NCI-H2196 treated with DMSO at 0.1 percent for 48 hours (cell line): ENCODE data around the gene USP11.

Experiments used
- DNase-seq: peaks from one replicate; lab custom pipeline; 2025; ENCODE audit not compliant: unreplicated experiment; lab: John Stamatoyannopoulos, UW

USP11 gene

DNA sequence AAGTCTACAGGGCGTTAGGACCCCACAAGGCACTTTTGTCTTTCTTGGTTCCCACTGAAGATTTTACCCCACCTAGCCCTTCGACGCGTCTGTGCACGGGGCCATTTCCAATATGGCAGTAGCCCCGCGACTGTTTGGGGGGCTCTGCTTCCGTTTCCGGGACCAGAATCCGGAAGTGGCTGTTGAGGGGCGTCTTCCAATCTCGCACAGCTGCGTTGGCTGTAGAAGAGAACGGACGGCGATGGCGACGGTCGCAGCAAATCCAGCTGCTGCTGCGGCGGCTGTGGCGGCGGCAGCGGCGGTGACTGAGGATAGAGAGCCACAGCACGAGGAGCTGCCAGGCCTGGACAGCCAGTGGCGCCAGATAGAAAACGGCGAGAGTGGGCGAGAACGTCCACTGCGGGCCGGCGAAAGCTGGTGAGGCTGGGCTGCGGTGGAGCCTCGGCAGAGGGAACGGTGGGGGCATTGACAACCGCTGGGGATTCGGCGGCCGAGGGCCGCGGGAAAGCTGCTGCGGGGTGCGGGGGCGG lies at the start of gene USP11:
Gene USP11 (plus strand): TSS at position 207 of the 530 bp plus-strand sequence. CDS start 35 bp downstream, at position 242.
- DNase-seq = no peak

DNA sequence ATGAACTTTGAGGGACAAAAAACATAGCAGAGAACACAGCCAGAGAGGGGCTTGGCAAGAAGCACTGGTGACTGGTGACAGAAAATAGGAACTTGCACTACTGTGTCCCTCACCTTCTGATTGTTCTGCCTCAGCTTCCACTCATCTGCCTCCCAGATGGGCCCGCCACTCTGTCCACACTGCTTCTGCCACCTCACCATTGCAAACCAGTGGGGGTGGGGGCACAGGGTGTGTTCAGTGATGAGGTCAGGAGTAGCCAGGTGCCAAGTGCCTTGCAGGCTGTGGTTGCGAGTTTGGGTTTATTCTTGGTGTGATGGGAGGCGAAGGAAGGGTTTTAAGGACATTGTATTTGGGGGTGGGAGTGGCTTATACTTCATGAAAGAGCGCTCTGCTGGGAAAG lies 48.3 kb upstream of the USP11 start:
- DNase-seq = no peak

DNA sequence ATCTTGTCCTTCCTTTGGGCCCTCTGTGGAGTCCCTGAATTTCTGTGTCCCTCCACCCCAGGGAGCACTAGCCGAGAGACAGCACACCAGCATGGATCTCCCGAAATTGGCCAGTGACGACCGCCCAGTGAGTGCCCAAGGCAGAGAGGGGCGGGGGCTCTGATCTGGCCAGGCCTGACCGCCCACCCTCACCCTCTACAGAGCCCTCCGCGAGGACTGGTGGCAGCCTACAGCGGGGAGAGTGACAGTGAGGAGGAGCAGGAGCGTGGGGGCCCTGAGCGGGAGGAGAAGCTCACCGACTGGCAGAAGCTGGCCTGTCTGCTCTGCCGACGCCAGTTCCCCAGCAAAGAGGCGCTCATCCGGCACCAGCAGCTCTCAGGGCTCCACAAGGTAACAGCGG lies 47.6 kb upstream of the USP11 start:
- DNase-seq = no peak

DNA sequence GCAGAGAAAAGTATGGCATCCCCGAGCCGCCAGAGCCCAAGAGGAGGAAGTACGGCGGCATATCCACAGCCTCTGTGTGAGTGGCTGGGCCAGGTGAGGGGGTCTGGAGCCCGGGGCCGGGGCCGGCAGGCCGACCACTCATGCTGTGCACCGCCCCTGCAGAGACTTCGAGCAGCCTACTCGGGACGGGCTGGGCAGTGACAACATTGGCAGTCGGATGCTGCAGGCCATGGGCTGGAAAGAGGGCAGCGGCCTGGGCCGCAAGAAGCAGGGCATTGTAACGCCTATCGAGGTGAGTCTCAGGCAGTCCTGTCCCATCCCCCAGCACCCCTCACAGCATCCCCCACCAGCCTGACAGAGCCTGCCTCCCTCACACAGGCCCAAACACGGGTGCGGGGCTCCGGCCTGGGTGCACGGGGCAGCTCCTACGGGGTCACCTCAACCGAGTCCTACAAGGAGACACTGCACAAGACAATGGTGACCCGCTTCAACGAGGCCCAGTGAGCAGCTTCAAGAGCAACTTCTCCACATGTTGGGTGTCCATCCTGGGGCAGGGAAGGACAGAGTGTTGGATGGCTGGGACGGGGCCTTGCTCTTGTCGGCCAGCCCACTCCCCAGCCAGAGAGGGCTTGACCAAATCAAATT lies 46.6 kb upstream of the USP11 start:
- DNase-seq = no peak

DNA sequence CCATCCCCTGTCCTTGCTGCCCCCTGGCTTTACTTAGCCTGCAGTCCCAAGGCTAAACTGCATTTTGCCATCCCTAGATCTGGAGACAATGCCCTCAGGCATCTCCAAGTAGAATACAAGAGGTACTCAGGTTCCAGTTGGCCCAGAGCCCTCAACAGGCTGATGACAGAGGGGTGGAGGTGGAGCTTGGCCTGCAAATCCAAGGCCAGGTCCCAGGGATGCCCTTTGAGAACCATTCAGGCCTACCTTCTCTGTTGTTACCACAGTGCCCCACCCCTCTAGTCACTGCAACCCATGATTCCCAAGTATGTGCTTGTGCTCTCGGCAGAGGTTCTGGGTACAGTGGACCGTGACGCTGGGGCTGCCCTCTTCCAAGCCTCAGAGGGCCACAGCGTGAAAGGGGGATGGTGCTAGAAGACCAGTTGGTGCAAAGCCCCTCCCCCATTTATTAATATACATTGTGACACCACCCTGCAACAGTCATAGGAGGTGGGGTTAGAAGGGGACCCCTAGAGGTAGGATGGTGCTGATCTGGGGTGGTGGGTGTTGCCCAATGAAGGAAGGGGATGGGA lies 45.6 kb upstream of the USP11 start:
- peak; percentile 15 for DNase-seq

DNA sequence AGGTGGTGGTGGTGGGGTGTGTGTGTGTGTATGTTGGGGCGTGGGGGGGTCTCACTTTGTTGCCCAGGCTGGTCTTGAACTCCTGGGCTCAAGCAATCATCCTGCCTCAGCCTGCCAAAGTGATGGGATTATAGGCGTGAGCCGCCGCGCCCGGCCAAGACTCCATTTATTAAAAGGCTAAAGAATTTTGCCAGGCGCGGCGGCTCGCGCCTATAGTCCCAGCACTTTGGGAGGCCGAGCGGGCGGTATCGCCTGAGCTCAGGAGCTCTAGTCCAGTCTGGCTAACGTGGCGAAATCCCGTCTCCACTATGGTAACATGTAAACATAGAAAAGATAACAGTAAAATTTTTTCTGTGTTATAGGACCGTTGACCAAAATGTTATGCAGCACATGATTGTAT lies 42.9 kb upstream of the USP11 start:
- no peak for DNase-seq

DNA sequence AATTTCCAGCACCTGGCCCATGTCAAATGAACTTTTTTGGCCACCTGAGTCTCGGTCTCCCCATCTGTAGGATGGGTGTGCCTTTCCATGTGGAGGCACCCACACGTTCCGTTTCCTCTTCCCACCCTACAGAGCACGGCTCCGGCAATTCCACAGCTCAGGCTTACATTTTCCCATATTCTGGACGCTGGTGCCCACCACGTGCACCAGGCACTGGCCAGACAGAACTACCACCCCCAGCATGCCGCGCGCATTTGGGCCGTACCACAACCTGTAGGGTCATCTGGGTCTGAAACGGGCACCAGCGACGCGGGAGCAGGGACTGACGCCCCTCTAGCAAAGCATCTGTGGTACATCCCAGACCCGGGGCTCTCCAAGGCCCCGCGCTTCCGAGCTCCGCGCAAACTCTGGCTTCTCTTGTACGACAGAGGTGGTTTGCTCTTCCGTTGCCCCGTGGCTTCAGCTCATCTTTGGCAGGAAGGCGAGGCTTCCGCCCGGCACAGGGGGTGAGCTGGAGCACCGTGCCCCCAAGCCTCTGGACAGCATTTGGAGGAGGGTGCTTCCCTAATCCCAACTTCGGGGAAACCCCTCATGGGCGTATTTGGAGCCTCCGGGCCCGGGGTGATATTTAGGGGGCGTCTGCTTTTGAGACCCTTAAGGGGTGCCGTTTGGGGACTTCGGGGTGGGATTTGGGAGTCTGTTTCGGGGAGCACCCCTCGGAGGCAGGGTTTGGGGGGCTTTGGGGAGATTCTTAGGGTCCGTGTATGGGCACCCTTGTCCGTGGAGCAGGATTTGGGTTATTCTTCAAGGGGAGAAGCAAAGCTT lies 42.2 kb upstream of the USP11 start:
- peak; percentile 74 for DNase-seq

DNA sequence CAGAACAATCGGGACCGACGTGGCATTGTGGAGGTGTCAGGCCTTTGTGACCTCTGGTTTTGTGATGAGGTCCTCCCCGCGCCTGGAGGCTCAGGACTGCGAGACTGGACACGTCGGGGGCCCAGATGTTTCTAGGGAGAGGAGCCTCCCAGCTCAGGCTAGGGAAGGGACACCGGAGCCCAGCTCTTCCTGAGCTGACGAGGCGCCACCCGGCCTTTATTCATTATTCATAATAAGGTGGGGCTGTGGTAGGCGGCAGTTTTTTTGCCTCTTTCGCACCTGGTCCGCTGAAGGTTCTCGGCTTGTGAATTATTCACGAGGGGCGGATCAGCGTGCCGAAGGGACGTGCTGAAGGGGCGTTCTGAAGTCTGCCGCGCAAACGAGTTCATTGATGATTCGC lies 41.5 kb upstream of the USP11 start:
- no peak for DNase-seq

DNA sequence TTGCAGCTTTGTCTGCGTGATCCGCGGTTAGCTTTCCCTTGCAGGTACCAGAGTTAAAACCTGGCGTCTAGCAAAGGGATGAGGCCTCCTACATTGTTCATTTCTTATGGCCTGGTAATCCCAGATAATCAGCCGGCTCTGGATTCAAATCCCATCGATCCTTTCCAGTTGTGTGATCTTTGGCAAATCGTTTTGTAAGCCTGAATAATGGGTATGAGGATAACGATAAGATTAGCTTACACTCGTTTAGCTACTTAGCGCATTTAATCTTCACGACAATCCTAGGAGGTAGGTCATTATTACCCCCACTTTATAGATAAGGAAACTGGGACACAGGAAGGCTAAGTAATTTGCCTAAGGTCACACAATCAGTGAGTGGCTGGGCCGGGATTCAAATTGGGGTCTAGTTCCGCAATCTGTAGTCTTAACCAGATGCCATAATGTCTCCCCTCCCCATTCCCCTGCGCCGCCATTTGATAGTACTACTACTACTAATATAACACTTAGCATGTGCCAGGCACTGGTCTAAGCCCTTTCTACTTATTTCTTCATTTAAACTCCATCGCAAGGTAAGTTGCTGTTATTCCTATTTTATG lies 40.9 kb upstream of the USP11 start:
- no peak for DNase-seq

DNA sequence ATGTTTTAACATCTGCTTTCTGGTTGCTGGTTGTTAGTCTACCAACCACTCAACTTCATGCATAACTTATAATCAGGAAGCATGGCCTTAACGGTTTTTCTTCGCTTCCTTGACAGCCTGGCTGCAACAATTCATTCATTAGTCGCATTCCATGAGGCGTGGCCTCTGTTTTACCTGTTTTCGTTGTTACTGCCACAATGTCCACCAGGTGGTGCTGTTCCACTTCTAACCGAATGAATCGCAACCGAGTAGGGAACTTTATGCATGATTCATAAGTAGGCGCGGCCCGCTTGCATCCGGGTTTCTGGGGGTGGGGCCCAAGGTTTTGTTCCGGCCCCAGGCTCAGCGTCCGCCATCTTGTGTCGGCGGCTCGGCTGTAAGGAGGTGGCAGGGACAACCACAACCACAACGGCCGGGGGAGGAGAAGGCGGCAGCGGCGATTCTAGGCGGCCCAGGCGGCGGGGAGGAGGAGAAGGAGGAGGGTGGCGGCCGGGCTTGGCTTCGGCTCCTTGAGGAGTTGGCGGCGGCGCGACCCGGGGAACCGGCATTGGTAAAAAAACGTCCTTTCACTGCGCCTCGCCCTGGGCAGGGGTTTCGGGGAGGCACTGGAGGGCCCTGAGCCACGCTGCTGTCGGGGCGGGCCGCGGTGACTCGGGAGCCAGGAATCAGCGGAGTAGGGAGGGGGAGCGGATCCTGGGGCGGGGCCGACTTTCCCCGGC lies 39.2 kb upstream of the USP11 start, which contains the start of gene UBA1:
Gene UBA1 (plus strand): TSS at position 355 of the 719 bp plus-strand sequence. CDS start 4,974 bp downstream, outside the sequence.
- peak; percentile 78 for DNase-seq

DNA sequence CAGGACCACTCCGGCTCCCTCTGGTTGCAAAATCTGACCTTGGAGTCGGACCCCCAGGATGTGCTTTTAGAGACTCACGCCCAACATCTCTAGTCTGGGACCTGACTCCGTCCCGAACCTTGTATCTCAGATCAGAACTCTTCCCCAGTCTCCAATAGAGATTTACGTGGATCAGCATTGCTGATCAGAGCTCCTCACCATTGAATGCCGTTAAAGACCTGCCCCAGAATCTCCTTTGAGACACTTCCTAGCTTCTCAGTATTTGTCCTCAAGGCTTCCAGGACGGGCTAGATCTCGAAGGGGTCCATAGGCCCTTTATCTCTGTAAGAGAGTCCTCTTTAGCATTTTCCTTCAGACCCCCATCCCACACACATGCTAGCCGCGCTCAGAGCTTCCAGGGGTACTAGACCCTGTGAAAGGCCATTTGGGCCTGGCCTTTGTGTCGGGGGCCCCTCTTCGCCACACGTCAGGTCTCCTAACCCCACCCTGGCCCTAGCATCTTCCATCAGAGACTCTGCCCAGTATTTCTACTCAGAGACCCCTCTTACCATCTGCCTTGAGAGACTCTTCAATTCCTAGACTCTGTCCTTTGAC lies 38.5 kb upstream of the USP11 start:
- DNase-seq = no peak

DNA sequence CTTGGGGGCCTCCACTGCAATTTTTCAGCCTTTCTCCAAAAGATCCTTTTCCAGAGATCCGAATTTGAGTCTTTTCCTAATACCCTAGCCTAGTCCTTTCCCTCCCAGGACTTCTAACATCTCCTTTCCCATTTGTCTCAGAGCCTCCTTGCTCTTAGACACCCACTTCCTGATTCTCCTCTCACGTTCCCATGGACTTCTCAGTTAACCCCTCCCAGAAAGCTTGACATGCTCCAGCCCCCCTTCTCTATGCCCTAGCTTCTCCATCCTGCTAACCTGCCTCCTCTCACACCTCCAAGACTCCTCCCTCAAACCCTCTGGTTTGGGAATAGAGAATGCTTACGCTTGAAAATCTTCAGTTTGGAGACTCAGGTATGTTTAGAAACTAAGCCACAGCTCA lies 36.7 kb upstream of the USP11 start:
- DNase-seq = no peak

DNA sequence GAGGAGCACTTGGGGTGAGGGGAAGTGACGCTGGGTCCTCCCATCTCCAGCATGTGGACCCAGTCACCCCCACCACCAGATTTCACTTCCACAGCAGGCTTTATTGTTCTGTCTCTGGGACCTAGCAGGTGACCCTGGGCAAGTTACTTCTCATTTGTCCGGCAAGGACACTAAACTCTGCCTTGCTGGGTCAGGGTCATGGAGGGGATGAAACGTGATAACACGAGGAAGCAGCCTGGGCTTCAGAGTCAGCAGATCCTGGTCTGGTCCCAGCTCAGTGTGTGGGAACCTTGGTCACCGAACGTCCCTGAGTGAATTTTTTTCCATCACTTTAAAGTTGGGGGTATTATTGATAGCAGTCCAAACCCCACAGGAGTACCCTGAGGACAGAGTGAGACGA lies 35.3 kb upstream of the USP11 start:
- no peak for DNase-seq

DNA sequence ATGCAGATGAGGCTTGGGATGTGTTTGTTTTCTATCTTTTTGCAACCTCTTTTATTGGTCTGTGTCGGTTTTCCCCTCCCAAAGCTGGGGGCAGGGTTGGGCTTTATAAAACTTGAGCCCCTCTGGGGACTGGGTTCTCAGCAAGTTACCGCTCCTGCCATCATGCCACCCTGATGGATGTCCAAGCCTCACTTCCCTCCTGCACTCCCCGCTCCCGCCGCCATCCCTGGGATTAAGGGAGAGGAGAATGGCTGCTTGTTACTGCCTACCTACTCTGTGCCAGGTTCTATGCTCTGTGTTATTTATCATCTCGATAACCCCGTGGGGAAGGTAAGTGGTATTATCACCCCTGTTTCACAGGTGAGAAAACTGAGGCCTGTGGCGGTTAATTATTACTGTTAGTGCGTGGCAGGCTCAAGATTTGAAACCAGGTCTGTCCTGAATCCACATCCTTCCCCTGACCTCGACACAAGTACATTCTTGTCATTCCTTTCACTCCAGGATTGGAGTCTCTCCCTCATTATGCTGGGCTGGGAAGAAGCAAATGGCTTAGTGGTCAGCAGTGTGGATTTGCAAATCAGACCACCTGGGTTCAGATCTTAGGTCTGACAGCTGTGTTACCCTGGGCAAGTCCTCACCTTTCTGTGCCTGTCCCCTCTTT lies 34.7 kb upstream of the USP11 start:
- DNase-seq = no peak

DNA sequence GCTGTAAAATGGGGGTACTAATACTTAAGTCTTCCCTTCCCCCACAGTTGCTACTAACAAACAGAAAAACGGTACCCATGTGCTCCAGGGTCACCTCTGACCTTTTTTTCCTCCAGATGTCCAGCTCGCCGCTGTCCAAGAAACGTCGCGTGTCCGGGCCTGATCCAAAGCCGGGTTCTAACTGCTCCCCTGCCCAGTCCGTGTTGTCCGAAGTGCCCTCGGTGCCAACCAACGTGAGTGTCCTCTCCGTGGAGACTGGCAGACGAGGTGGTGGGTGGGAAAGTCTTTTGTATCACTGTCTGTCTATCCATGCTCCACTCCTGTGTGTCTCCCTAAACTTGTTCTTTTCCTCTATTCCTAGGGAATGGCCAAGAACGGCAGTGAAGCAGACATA lies 34.1 kb upstream of the USP11 start:
- DNase-seq = no peak

DNA sequence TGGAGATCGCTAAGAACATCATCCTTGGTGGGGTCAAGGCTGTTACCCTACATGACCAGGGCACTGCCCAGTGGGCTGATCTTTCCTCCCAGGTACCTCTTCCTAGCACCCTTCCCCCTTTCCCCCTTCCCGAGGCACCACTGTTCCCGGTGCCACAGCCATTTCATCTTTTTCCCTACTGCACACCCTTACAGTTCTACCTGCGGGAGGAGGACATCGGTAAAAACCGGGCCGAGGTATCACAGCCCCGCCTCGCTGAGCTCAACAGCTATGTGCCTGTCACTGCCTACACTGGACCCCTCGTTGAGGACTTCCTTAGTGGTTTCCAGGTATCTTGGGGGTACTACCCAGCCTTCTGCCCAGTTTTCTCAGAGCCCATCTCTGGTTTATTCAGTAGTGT lies 33.5 kb upstream of the USP11 start:
- no peak for DNase-seq

DNA sequence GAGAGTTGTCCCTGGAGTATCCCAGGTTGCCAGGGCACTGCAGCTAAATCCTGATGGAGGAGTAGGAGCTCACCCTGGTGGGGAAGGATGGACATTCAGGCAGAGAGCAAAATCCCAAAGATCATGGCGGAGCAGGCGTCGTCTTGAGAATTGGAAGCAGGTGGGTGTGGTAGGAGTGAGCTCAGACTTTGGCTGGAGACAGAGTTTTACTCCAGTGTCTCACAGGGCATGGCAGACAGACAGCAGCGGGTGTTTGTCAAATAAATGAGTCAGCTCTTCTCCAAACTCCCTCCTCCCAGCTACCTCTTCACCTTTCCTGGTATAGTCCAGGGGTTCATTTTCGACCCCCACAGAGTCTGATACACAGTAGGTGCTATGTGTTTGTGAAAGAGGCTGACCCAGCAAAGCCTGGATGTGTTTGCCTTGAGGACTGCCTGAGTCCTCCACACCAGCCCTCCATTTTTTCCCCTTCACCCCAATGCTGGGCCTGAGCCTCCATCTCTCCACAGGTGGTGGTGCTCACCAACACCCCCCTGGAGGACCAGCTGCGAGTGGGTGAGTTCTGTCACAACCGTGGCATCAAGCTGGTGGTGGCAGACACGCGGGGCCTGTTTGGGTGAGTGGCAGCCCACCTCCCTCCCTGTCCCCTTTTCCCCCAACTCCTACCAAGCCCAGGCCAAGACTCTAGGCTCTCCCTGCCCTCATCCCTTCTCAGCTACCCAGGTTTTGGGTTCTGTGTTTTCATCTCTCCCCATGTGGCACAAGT lies 32.2 kb upstream of the USP11 start:
- no peak for DNase-seq

DNA sequence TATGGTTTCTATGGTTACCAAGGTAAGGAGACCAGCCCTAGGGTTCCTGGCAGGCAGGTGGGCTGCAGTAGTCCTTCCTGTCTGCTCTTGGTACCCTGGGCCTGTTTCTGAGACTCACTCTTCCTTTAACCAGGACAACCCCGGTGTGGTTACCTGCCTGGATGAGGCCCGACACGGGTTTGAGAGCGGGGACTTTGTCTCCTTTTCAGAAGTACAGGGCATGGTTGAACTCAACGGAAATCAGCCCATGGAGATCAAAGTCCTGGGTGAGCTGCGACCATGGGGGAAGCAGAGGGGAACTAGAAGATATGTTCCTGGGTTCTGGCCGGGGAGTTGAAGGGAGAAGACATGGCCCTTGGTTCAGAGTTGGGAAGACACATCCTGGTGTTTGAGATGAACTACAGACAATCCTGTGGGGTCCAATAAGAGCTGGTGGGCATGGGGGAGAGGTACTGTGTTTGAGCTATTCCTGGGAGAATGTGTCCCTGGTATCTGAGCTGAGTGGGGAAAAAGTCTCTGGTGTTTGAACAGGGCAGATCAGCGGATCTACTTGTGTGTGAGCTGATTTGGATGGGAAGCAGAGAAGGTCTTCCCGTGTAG lies 31.4 kb upstream of the USP11 start:
- no peak for DNase-seq

DNA sequence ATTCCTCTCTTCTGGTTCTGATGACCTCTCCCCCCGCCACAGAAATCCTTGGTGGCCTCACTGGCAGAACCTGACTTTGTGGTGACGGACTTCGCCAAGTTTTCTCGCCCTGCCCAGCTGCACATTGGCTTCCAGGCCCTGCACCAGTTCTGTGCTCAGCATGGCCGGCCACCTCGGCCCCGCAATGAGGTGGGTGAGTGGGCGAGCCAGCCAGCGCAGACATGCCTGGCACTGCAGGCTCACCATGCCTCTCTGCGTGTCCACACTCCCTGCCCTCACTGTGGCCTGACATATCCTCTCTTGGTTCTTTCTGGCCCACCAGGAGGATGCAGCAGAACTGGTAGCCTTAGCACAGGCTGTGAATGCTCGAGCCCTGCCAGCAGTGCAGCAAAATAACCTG lies 30.5 kb upstream of the USP11 start:
- DNase-seq = no peak
